Pancreas (tissue), 10 donors: ENCODE results near the gene RAD51AP1. TPM values are rescaled to one million over a fixed set of nuclear protein-coding genes. Genes with fewer than 3 reads are reported as not detected.

Experiments used
- ATAC-seq, 4 donors: fragments of 200-7000 bp; cut with Tn5 transposase; one replicate each; pipeline versions ENCODE4 v1.8.0 to v1.9.1; 2020; ENCODE audit warnings: mild to moderate bottlenecking in 4 of 4, moderate library complexity in 4 of 4
- DNase-seq, 6 donors: peaks; one replicate each; pipeline ENCODE4 v3.0.0-alpha.2; 2020
- FAIRE-seq: peaks from 2 replicates; lab custom pipeline; 2012; peaks lifted over from hg19 to GRCh38; lab: Jason Lieb, UNC
- H3K27ac ChIP-seq, 4 donors: fragments of 200-600 bp; sonication (generic); 1 replicate in 3 of 4; 2 replicates in 1 of 4; pipeline versions ENCODE4 v1.5.0 to v1.8.0; 2020
- H3K27me3 ChIP-seq, 4 donors: fragments of 200-600 bp; one replicate each; pipeline ENCODE4 v1.8.0; 2021
- H3K36me3 ChIP-seq, 3 donors: fragments of 200-600 bp; sonication (generic) in 1 of 3; one replicate each; pipeline versions ENCODE4 v1.5.0 to v1.8.0; 2020 to 2021
- H3K4me1 ChIP-seq, 3 donors: fragments of 200-600 bp; one replicate each; pipeline ENCODE4 v1.8.0; 2021
- H3K4me3 ChIP-seq, 4 donors: fragments of 200-600 bp; sonication (generic) in 2 of 4; one replicate each; pipeline versions ENCODE4 v1.5.0 to v1.8.0; 2020 to 2021
- H3K9me3 ChIP-seq, 4 donors: fragments of 200-600 bp; one replicate each; pipeline ENCODE4 v1.8.0; 2021
- CTCF ChIP-seq, 4 donors: fragments of 200-600 bp; sonication (generic) in 3 of 4; IDR thresholded peaks; one replicate each; pipeline versions ENCODE4 v1.5.0 to v1.8.0; 2021; ENCODE audit warnings: antibody characterized with exemption in 4 of 4
- WGBS, 2 donors: extraction: QIAGEN DNeasy Blood & Tissue Kit; methylation state at CpG; one replicate each; pipeline ENCODE4 v1.1.7; 2013; 5-methylcytosine and 5-hydroxymethylcytosine counted together
- intact Hi-C, 3 donors: fragments of 100-400 bp; cut with DNase I; formaldehyde crosslinking; loops; one replicate each; pipeline versions ENCODE4 v1.11.1 to v1.14.2; 2022
- polyA plus RNA-seq, 2 donors: library from polyadenylated mRNA; stranded (reverse); fragments of 200-250 nt; gene quantifications; one replicate each; pipeline ENCODE4 v1.2.3, GENCODE V29; 2013
- total RNA-seq, 6 donors: library from RNA; stranded (reverse); fragmentation: NEBNext Ultra II Directional in 4 of 6; extraction: Animal tissue kit (Norgen Biotek cat#: 25700) in 4 of 6; gene quantifications; one replicate each; pipeline versions ENCODE4 v1.2.1 to v1.2.4, GENCODE V29; 2021 to 2023
- donor health status: healthy with polysubstance abuse.
- donor health status: DM: no; HTN: no; CAD: no; lungs with moderate emphysema.
- donor health status: DM: no; HTN: no; CAD: no.
- donor health status: control.
- donor health status: control.
- donor health status: Bipolar disorder and iron deficiency.
- donor health status: DM: yes; HTN: yes; CAD: no.
- donor health status: DM: no; HTN: no; CAD: no.
- donor health status: DM: no; HTN: no; CAD: no.
- donor health status: DM: yes; HTN: yes; CAD: no.

The RAD51AP1 gene
- total and polyA plus RNA-seq, 8 donors: 0.11 to 1.7 (median 0.93) TPM; not detected in 1

DNA sequence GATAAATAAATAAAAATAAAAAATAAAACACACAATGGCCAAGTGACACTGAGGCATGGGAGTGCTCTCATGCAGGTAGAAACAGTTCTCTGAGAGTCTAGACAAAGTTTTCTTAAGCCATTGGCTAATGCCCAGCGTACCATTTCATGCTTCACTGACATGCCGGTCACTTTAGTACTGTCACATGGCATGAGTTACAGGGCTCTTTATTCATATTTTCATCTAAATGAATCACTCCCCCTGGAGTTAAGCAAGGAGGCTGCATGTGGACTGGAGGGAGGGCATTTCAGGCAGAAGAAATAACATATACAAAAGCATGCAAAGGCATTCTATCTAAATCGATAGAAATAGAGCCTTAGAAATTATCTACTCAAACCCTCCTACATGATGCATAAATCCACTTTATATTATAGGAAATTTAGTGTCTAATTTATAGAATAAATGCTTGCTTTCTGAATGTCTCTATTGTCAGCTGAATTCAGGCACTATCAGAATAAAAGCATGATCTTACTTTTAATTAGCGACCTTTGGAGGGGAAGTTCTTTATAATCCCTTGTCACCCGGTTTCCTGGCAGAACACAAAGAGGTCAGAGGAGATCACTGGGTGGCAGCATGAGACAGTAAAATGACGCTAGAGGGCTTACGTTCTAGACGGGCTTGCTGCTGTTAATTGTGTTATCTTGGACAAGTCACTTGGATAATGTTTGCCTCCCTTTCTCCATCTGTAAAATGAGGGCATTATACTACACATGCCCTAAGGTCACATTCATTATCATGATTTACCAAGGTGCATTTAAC, 40.8 kb downstream of the RAD51AP1 start:
- DNase-seq (no peak), ATAC-seq (peak in 2 of 4 donors; percentile 59 to 60), FAIRE-seq (no peak)
- Histone ChIP-seq H3K4me1 (no peaks in the 10 kb centered on the region), H3K9me3 (no peaks in the 10 kb centered on the region), H3K27me3 (peaks cover 0 to 7% (median 0%) of the 10 kb centered on the region in 4 donors), H3K27ac (no peak overlapping the region), H3K4me3 (no peak overlapping the region), H3K36me3 (no peaks in the 10 kb centered on the region)
- WGBS, 2 donors: 31 to 34% methylated on average over 8 of the region's 8 CpGs
- no peak for TF ChIP-seq CTCF (IDR thresholded peaks at IDR 0.05)
- intact Hi-C loops: no loop called here

GRCh38 chr12:4580281-4580688, 41.6 kb downstream of the RAD51AP1 start:
- no peak for DNase-seq
- no peaks in the 10 kb centered on the region for H3K36me3 ChIP-seq
- no peak overlapping the region for H3K27ac ChIP-seq
- no peak for ATAC-seq
- FAIRE-seq: no peak
- H3K9me3 ChIP-seq: no peaks in the 10 kb centered on the region
- no peaks in the 10 kb centered on the region for H3K4me1 ChIP-seq
- WGBS, 2 donors: 37 to 52% methylated on average over 3 of the region's 3 CpGs
- peaks cover 0 to 7% (median 0%) of the 10 kb centered on the region in 4 donors for H3K27me3 ChIP-seq
- no peak overlapping the region for H3K4me3 ChIP-seq
- intact Hi-C loops: no loop called here
- no peak for TF ChIP-seq CTCF (IDR thresholded peaks at IDR 0.05)

DNA sequence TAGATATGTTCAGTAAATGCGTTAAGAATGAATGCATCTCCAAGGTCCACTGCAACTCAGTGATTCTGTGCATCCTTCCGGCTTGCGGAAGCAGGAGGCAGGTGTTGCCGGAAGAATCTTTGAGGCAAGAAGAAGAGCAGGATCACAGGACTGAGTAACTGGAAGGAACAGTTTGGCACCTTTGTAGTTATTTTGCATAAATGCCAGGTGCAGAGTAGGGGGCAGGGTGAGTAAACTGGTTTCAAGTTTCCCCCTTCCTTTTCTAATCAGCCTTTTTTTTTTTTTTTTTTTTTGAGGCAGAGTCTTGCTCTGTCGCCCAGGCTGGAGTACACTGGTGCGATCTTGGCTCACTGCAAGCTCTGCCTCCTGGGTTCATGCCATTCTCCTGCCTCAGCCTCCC, 45.6 kb downstream of the RAD51AP1 start:
- intact Hi-C loops: no loop called here
- Histone ChIP-seq H3K36me3 (no peaks in the 10 kb centered on the region), H3K9me3 (no peaks in the 10 kb centered on the region), H3K27ac (no peak overlapping the region), H3K27me3 (peaks cover 0 to 7% (median 0%) of the 10 kb centered on the region in 4 donors), H3K4me1 (no peaks in the 10 kb centered on the region), H3K4me3 (no peak overlapping the region)
- 72 to 88% methylated on average over 5 to 6 of the region's 6 CpGs for WGBS, 2 donors
- DNase-seq (no peak), ATAC-seq (no peak), FAIRE-seq (no peak)
- TF ChIP-seq CTCF (IDR thresholded peaks at IDR 0.05): no peak

GRCh38 chr12:4584896-4585295, 46.2 kb downstream of the RAD51AP1 start:
- H3K27me3 ChIP-seq: peaks cover 0 to 5% (median 0%) of the 10 kb centered on the region in 4 donors
- no peak for TF ChIP-seq CTCF (IDR thresholded peaks at IDR 0.05)
- H3K4me3 ChIP-seq: no peak overlapping the region
- no peaks in the 10 kb centered on the region for H3K9me3 ChIP-seq
- no peak for ATAC-seq
- no peaks in the 10 kb centered on the region for H3K36me3 ChIP-seq
- intact Hi-C loops: no loop called here
- H3K27ac ChIP-seq: no peak overlapping the region
- no peak for DNase-seq
- no peaks in the 10 kb centered on the region for H3K4me1 ChIP-seq
- no peak for FAIRE-seq
- WGBS, 2 donors: 73 to 74% methylated on average over 7 of the region's 7 CpGs

DNA sequence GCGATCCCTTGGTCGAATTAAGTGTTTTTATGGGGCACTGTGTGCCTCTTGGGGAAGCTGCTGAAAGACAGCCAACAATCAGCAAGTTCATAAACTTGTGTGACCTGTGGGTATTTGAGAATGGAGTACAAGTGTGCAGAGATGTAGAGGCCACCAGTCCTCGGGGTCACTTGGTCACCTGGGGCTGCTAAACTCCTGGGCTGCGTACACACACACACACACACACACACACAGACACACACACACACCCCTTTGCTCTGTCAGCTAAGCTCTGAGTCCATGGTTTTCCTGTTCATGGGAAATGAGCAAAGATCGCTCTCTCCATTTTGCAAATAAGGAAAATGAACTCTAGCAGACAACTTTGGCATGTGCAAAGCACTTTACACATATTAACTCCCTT, 47.8 kb downstream of the RAD51AP1 start:
- no peak for ATAC-seq
- FAIRE-seq: no peak
- DNase-seq: no peak
- TF ChIP-seq CTCF (IDR thresholded peaks at IDR 0.05): no peak
- 37 to 48% methylated on average over 5 of the region's 5 CpGs for WGBS, 2 donors
- no peak overlapping the region for H3K4me3 ChIP-seq
- H3K36me3 ChIP-seq: no peaks in the 10 kb centered on the region
- H3K27me3 ChIP-seq: no peaks in the 10 kb centered on the region
- intact Hi-C loops: no loop called here
- no peak overlapping the region for H3K27ac ChIP-seq
- no peaks in the 10 kb centered on the region for H3K4me1 ChIP-seq
- no peaks in the 10 kb centered on the region for H3K9me3 ChIP-seq
